ENCODE measurements around the gene HRH2.

Gene HRH2

DNA sequence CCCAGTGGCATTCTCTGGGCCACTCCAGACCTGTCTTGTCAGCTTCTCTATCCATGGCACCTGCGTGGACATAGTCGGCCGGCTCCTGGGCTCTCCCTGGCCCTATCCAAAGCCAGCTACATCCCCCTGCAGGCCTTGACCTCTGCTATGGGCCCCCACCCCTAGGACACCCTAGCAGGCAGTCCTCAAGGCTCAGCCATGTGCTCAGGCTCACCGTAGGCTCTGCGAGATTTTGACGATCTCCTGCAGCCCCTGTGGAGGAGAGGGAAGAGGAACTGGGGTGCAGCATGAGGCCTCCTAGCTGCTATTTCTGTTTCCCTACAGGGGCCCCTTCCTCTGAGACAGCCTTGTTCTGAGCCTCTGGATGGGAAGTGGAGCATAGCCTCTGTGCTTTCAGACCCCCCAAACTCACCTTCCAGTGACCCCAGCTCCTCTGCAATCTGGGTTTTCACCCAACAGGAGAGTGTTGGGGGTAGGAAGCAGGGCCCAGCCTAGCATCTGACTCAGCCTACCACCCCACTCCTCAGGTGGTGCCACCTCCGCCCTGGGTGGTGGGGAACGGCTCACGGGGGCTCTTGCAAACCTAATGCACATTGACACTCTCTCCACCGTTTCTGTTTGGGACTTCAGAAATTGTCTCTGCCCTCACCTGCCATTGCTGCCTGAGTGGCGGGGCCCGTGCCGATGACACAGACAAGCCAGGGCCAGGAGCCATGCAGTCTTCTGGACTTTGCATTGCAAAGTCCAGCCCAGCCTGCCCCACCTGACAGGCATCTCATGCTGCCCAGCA, 36.7 kb downstream of the HRH2 start:
- TF ChIP-seq Cebpa-rat (IDR thresholded peaks at IDR 0.05): no peak
- no peaks in the 10 kb centered on the region for H3K9me3 ChIP-seq
- H3K36me3 ChIP-seq: no peaks in the 10 kb centered on the region
- no peaks in the 10 kb centered on the region for H3K27me3 ChIP-seq
- H4K20me1 ChIP-seq: no peaks in the 10 kb centered on the region
- peak overlapping the region; percentile 77 for H3K4me2 ChIP-seq
- peak overlapping the region; percentile 38; the same call in 1 of the 2 replicates for H3K9ac ChIP-seq
- peak overlapping the region; percentile 79 for H3K27ac ChIP-seq
- peaks cover 74% of the 10 kb centered on the region for H3K4me1 ChIP-seq
- no peak overlapping the region for H3K4me3 ChIP-seq

DNA sequence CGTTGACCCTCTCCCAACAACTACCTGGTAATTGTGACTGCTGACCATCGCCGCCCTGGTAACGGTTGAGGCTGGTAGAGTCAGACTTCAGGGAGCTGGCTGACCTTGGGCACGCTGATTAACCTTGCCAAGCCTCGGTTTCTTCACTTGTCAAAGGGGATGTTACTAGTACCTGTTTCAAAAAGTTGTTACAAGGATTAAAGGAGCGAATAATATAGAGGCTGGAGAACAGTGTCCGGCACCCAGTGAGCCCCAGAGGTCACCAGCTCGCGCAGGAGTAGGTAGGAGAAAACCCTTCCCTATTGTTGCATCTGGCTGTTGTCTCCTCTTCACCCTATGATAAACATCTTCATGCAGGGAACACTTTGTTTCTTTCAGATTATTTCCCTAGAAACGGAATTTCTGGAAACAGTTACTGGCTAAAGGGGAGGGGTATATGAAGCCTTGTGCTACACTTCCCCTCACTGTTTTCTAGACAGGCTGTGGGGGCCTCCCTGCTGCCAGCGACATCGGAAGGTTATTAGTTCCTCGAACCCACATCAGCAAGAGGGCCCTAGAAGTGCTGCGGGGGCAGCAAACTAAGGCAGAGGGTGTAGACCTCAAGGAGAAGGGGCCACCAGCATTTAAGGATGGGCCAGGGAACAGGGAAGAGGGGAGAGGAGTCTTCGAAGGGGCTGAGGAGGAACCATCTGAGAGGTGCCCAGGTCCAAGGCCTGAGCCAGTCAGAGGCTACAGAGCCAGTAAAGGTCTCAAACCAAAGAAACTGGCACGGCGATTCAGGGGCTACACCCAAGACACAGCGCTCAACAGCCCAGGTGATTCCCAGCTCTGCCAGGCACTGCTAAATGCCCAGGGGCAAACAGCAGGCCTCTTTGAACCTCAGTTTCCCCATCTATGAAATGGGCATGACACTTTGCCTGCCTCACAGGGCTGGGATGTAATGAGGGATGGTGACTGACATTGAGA, 37.6 kb downstream of the HRH2 start:
- H3K4me3 ChIP-seq: no peak overlapping the region
- peak overlapping the region; percentile 79 for H3K4me2 ChIP-seq
- no peaks in the 10 kb centered on the region for H4K20me1 ChIP-seq
- H3K27me3 ChIP-seq: no peaks in the 10 kb centered on the region
- H3K36me3 ChIP-seq: no peaks in the 10 kb centered on the region; the same call in 1 of the 2 replicates
- H3K27ac ChIP-seq: peak overlapping the region; percentile 79
- no peak for TF ChIP-seq Cebpa-rat (IDR thresholded peaks at IDR 0.05)
- no peaks in the 10 kb centered on the region for H3K9me3 ChIP-seq
- H3K4me1 ChIP-seq: peaks cover 66% of the 10 kb centered on the region
- peak overlapping the region; percentile 56; the same call in 1 of the 2 replicates for H3K9ac ChIP-seq

GRCh38 chr5:175696139-175696854, 38.4 kb downstream of the HRH2 start:
- H3K4me2 ChIP-seq: peak overlapping the region; percentile 79
- H3K36me3 ChIP-seq: peaks cover 5% of the 10 kb centered on the region
- 0 out of 2 replicates have a peak overlapping the region, but pooled peaks have one; percentile 35 for H3K4me3 ChIP-seq

DNA sequence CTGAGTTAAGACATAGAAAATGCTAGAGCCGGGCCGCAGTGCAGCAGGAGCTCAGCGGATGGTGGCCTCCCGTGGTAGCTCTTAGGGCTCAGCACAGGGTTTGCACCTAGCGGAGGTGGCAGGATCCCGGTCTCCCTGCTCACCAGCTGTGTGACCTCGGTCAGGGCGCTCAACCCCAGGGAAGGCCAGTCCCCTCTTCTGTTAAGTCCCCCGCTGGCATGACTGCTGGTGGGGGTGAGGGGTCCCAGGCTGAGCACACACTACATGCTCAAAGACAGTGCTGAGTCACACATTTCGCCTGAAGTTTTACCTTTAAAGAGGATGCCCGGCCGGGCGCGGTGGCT, 39.0 kb downstream of the HRH2 start:
- peaks cover 10% of the 10 kb centered on the region for H3K36me3 ChIP-seq
- no peaks in the 10 kb centered on the region for H4K20me1 ChIP-seq
- peaks cover 53% of the 10 kb centered on the region for H3K4me1 ChIP-seq
- no peaks in the 10 kb centered on the region for H3K27me3 ChIP-seq
- H3K27ac ChIP-seq: peak overlapping the region; percentile 79
- TF ChIP-seq Cebpa-rat (IDR thresholded peaks at IDR 0.05): no peak
- peaks cover 3% of the 10 kb centered on the region; the same call in 1 of the 2 replicates for H3K9me3 ChIP-seq
- peak overlapping the region; percentile 79 for H3K4me2 ChIP-seq
- no peak overlapping the region for H3K4me3 ChIP-seq
- no peak overlapping the region for H3K9ac ChIP-seq

More at GRCh38 chr5:175696139-175696854, 38.4 kb downstream of the HRH2 start:
- Histone ChIP-seq H3K27me3 (no peaks in the 10 kb centered on the region), H3K9me3 (peaks cover 1% of the 10 kb centered on the region; the same call in 1 of the 2 replicates), H3K4me1 (peaks cover 57% of the 10 kb centered on the region), H3K9ac (peak overlapping the region; percentile 56; the same call in 1 of the 2 replicates), H3K27ac (peak overlapping the region; percentile 79), H4K20me1 (no peaks in the 10 kb centered on the region)
- no peak for TF ChIP-seq Cebpa-rat (IDR thresholded peaks at IDR 0.05)

GRCh38 chr5:175697846-175698245, 40.0 kb downstream of the HRH2 start:
- H3K4me3 ChIP-seq: no peak overlapping the region
- no peaks in the 10 kb centered on the region for H4K20me1 ChIP-seq
- H3K4me1 ChIP-seq: peaks cover 46% of the 10 kb centered on the region
- H3K36me3 ChIP-seq: peaks cover 10% of the 10 kb centered on the region
- TF ChIP-seq Cebpa-rat (IDR thresholded peaks at IDR 0.05): no peak
- no peaks in the 10 kb centered on the region for H3K27me3 ChIP-seq
- peaks cover 6% of the 10 kb centered on the region; the same call in 1 of the 2 replicates for H3K9me3 ChIP-seq
- no peak overlapping the region for H3K27ac ChIP-seq
- no peak overlapping the region for H3K4me2 ChIP-seq
- H3K9ac ChIP-seq: no peak overlapping the region

DNA sequence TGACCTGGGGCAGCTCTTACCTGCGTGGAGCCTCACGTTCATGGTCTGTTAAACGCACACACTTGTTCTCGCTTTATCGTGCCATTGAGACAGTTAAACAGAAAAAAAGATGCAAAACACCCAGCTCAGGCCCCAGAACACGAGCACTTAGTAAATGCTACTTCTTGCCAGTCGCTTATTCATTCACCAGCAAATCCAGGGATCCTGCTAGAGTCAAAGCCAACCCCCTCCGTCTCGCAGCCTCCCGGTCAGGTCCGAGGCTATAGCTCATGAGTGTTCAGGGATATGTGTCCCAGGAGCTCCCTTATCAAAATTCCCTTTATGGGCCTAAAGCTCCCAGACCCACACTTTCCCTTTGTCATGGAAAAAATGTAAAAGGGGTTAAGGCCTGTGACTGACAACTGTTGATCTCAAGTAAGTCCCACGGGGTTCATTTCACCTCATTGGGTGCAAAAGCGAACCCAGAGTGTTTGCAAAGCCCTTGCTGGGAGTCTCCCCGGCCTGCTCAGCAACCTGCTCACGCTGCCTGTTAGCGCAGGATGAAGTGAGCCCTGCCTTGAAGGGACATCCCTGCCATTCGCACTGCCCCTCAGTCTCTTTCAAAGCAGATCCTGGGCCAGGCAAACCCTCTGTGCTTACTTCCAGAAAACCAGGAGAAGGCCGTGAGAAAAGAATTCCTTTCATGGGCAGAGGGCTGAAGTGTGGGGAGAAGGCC, 40.7 kb downstream of the HRH2 start:
- Histone ChIP-seq H3K4me3 (no peak overlapping the region), H4K20me1 (no peaks in the 10 kb centered on the region), H3K27me3 (no peaks in the 10 kb centered on the region), H3K4me1 (peaks cover 38% of the 10 kb centered on the region), H3K9me3 (peaks cover 6% of the 10 kb centered on the region; the same call in 1 of the 2 replicates), H3K36me3 (peaks cover 10% of the 10 kb centered on the region), H3K27ac (no peak overlapping the region), H3K4me2 (no peak overlapping the region), H3K9ac (no peak overlapping the region)
- TF ChIP-seq Cebpa-rat (IDR thresholded peaks at IDR 0.05): no peak

GRCh38 chr5:175700991-175701390, 43.1 kb downstream of the HRH2 start:
- Histone ChIP-seq H3K4me1 (peaks cover 14% of the 10 kb centered on the region), H3K4me3 (no peak overlapping the region), H3K36me3 (peaks cover 10% of the 10 kb centered on the region), H3K4me2 (no peak overlapping the region), H3K27me3 (no peaks in the 10 kb centered on the region), H3K9me3 (peaks cover 10% of the 10 kb centered on the region; the same call in 1 of the 2 replicates), H3K27ac (no peak overlapping the region), H3K9ac (no peak overlapping the region), H4K20me1 (no peaks in the 10 kb centered on the region)
- no peak for TF ChIP-seq Cebpa-rat (IDR thresholded peaks at IDR 0.05)

- Histone ChIP-seq H3K27ac (no peak overlapping the region), H3K4me1 (peaks cover 6% of the 10 kb centered on the region), H3K27me3 (no peaks in the 10 kb centered on the region), H3K9me3 (peaks cover 10% of the 10 kb centered on the region; the same call in 1 of the 2 replicates), H3K9ac (no peak overlapping the region), H3K36me3 (peaks cover 10% of the 10 kb centered on the region), H4K20me1 (no peaks in the 10 kb centered on the region), H3K4me2 (no peak overlapping the region), H3K4me3 (no peak overlapping the region)
- TF ChIP-seq Cebpa-rat (IDR thresholded peaks at IDR 0.05): no peak
Observed at GRCh38 chr5:175701797-175702196, 43.9 kb downstream of the HRH2 start.
